GM18505 (cell line): ENCODE results near the gene MON2.
"Not testable (repeated sequence)": the region's sequence is repeated elsewhere in the genome, so short reads cannot be mapped to it uniquely, and the experiment has no call there.

Source experiments
- ATAC-seq: cut with Tn5 transposase; IDR thresholded peaks from one replicate; pipeline ENCODE4 v1.9.1; 2021; ENCODE audit not compliant: unreplicated experiment
- POLR2A ChIP-seq: IDR thresholded peaks from 4 replicates; pipeline ENCODE4 v1.6.1; 2011; ENCODE audit warnings: borderline replicate concordance; ENCODE audit not compliant: insufficient read depth, insufficient read length; ENCODE audit errors: extremely low read depth

The MON2 gene, protein sequence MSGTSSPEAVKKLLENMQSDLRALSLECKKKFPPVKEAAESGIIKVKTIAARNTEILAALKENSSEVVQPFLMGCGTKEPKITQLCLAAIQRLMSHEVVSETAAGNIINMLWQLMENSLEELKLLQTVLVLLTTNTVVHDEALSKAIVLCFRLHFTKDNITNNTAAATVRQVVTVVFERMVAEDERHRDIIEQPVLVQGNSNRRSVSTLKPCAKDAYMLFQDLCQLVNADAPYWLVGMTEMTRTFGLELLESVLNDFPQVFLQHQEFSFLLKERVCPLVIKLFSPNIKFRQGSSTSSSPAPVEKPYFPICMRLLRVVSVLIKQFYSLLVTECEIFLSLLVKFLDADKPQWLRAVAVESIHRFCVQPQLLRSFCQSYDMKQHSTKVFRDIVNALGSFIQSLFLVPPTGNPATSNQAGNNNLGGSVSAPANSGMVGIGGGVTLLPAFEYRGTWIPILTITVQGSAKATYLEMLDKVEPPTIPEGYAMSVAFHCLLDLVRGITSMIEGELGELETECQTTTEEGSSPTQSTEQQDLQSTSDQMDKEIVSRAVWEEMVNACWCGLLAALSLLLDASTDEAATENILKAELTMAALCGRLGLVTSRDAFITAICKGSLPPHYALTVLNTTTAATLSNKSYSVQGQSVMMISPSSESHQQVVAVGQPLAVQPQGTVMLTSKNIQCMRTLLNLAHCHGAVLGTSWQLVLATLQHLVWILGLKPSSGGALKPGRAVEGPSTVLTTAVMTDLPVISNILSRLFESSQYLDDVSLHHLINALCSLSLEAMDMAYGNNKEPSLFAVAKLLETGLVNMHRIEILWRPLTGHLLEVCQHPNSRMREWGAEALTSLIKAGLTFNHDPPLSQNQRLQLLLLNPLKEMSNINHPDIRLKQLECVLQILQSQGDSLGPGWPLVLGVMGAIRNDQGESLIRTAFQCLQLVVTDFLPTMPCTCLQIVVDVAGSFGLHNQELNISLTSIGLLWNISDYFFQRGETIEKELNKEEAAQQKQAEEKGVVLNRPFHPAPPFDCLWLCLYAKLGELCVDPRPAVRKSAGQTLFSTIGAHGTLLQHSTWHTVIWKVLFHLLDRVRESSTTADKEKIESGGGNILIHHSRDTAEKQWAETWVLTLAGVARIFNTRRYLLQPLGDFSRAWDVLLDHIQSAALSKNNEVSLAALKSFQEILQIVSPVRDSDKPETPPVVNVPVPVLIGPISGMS (N-terminal part only)

DNA sequence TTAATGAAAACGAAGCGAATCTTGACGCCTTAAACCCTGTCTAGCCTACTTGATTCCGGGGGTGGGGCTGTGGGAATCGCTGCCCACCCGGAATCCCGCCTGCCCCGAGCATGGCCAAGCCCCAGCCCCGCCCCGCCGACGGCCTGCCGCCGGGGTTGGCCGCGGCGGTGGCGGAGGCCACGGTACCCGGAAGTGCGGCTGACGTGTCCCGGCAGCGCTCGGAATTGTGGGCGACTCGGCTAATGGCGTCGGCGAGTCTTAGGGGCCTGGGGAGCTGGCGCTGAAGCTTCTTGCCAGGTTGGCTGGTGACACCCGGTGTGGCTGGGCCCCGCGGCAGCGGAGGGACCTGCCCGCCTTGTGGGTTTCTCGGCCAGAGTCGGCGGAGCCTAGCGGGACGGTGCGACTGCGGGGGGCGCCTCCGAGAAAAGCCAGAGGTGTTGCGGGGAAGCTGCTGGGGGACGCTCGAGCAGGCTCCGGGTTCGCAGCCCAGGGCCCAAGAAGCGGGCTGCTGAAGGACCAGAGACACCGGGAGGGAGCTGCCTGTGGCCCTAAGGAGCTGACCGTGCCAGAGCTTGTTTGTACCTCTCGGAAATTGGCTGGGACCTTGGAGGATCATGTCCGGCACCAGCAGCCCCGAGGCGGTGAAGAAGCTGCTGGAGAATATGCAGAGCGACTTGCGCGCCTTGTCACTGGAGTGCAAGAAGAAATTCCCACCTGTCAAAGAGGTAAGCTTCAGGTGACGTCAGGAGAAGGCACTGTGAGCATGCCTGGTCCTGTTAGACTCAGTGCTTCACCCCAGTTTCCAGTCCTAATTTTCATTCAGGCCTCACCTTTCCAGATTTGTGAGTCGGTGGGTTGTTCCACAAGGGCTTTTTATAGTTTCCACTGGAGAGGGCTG, at the start of gene MON2:
MON2 (plus strand) TSS at position 233 of the 898 bp plus-strand sequence; CDS start at position 615, 382 bp downstream.
- TF ChIP-seq POLR2A = peak; percentile 92

DNA sequence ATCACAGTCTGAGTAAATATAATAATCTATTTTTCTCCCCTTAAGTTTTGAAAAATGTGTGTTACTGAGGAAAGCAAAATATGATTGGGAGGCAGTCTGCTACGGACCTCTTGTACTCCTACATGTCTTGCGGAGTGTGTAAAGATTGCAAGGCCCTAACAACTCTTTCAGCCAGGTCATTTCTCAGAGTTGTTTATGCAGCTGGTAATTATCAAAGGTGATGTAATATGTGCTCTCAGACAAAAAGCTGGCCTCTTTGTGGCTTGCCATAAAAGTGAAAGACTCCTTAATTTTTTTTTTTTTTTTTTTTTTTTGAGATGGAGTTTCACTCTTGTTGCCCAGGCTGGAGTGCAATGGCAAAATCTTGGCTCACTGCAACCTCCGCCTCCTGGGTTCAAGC, 40.5 kb upstream of the MON2 start:
- TF ChIP-seq POLR2A = no peak
- ATAC-seq = no peak

More for the DNA sequence above, at the start of gene MON2:
- ATAC-seq = peak; percentile 98

DNA sequence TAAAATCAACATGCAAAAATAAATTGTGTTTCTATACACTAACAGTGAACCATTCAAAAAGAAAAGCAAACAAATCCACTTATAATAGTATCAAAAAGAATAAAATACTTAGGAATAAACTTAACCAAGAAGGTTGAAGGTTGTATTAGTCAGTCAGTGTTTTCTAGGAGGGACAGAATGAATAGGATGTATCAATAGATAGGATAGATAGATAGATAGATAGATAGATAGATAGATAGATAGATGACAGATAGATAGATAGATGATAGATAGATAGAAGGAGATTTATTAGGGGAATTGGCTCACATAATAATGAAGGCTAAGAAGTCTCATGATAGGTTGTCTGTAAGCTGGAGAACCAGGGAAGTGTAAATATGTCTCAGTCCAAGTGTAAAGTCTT, 37.2 kb upstream of the MON2 start:
- no peak for ATAC-seq

DNA sequence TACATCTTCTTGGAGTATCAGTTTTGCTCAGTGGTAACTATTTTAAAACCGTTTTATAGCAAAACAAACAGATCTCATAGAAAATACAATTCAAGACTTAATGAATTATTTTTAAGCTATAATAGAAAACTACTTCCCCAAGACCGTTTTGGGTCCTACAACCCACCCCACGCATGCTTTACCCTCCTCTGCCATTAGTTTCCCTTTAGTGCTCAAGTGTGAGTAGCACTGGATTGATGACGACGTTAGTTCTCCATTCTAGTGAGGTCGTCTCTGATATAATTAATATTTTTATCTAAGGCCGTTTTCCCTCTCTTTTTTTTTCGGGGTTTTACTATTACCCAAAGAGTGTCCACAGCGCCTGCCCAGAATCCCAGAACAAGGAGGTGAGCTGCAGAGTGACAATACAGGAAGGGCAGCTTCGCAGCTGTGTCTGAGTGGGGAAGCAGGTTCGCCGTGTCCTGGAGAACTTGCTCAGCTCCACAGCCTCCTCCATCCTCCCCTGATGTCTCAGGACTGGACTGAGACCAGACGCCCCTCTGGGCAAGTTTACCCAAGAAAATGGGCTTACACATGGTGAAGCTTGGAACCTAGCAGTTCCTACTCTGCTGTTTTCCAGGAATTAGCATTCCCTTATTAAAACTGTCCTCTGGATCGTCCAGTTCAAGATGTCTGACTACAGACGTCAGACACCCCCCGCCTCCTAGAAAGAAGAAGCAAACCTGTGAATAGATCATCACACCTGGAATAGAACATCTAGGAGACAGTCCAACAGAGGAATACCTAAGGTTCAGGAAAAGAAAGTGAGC, 31.9 kb upstream of the MON2 start:
- TF ChIP-seq POLR2A = no peak
- no peak for ATAC-seq

More for the DNA sequence above, 37.2 kb upstream of the MON2 start:
- no peak for TF ChIP-seq POLR2A

DNA sequence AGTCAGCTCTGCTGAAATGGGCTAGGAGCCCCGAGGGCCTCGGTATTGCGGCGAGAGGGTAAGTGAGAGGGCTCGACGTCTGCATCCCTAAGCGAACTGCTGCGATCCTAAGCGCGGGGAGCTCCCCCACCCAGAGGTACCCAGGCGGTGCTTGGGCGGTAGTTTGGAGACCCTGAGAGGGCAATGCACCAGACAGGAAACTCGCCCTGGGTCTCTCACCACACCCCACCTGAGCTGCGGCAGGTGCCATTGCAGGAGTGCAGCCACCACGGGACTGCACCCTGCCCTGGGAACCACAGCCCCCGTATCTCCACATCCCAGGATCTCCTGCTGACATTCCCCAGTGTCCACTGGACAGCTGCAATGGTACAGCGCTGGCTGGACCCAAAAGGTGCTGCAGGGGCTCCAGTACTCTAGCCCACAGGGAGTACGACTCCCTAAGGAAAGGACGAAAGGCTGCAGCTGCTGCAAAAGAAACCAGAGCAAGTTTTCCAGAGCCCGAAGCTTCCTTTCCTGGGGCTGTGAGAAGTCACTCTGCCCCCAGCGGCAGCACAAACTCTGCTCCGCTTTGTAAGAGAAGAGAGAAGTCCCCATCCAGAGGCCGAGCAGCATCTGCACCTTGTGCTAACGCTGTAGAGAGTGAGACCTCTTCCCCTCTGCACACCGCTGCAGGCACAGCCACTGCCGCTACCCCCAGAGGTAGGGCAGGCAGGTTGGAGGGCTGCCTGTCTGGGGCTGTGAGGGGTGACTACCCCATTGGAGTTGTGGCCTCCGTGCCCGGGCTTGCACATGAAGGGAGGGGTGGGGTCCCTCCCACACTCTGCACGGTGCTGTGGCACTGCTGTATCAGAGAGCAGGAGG, 31.1 kb upstream of the MON2 start:
- ATAC-seq = peak; percentile 80
- no peak for TF ChIP-seq POLR2A

DNA sequence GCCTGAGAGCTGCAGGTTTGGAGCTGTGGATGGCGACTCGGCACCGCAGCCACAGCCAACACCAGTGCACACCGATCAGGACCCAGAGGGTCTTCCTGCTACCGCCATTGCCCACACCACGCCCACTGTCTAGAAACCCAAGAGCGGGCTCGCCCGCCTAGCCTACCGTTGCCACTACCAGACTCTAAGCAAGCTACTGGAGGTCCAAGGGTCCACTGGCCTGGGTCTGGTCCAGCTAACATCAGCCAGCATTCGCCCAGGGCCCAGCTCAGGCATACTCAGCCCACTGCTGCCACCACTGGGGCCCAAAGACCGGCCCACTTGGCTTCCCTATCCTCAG, 30.5 kb upstream of the MON2 start:
- no peak for TF ChIP-seq POLR2A
- ATAC-seq = no peak

DNA sequence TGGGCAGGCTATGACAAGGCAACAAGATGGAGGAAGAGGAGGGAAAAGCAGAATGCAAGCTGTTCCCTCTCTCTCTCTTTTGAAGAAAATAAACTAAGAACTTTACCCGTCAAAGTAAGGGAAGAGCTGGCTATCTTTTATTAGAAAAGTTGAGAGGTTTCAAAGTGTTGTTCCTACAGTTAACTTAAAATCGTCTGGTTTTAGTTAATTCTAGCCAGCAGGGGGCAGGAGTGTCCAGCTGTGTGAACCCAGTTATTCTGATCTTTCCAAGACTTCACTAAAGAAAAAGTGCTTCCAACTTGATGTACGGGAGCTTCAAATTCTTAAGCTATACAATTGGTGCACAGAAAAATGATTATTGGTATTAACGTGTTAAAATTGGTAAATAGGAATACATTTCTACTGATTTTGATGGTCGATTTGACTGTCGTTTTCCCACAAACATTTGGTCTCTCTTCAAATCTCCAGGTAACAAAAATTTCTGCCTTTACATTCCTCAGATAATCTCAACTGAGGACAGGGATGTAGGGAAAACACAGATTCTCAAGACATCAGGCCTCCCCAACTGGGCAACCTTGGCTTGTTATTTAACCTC, 28.4 kb upstream of the MON2 start:
- no peak for TF ChIP-seq POLR2A
- no peak for ATAC-seq

DNA sequence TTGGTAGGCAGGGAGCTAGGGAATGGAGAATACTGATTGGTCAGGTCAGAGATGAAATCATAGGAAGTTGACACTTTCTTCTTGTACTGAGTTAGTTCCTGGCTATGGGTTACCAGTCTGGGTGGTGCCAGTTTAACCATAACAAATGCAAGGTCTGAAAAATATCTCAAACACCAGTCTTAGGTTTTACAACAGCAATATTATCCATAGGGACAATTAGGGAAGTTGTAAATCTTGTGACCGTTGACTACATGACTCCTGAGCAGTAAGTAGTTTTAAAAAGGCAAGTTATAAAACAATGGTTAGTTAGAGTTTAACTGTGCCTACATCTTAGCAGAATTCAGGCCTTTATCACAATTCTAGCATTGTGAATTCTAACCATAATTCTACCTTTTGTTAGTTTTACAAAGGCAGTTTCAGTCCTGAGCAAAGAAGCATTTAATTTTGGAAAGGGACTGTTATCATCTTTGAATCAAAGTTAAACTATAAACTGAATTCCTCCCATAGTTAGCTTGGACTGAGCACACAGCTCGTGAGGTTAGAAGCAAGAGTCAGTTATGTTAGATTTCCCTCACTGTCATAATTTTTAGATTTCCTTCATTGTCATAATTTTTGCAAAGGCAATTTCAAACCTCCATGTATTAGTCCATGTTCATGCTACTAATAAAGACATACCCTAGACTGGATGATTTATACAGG, 19.7 kb upstream of the MON2 start:
- no peak for ATAC-seq

DNA sequence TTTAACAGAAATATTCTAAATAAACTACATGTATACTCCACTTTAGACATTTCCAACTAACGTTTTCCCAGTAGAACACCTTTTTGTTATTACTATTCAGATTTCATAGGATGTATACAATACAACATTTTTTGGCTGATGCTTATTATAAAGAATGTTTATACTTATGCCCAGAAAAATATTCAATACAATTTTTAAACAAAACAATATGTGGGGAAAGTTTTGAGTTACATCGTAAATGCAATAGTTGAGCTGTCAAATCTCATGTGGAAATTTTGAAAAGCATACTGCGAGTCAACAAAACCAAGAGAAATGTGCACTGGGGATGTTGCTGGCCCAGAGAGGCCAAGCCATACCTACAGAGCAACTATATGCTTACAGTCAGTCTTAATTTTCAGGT, 18.2 kb upstream of the MON2 start:
- TF ChIP-seq POLR2A = no peak
- no peak for ATAC-seq

More for the DNA sequence above, 19.7 kb upstream of the MON2 start:
- TF ChIP-seq POLR2A = no peak

DNA sequence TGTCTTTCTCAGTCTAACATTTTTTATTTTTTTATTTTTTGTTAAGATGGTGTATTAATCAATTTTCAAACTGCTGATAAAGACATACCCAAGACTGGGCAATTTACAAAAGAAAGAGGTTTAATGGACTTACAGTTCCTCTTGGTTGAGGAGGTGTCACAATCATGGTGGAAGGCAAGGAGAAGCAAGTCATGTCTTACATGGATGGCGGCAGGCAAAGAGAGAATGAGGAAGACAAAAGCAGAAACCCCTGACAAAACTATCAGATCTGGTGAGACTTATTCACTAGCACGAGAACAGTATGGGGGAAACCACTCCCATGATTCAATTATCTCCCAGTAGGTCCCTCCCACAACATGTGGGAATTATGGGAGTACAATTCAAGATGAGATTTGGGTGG, 11.2 kb upstream of the MON2 start:
- ATAC-seq = not testable (repeated sequence)
